SJCRH30 (cell line): ENCODE data around the gene CACNA1C. TPM values are rescaled to one million over a fixed set of nuclear protein-coding genes. Genes with fewer than 3 reads are reported as not detected.
A peak's percentile ranks its signal among the peaks of the same experiment; 100 is the strongest.

Experiments used
- DNase-seq, 2 experiments: peaks; one replicate each; pipeline ENCODE4 v3.0.0-alpha.2; 2015 to 2020
- H3K27ac ChIP-seq: fragments of 250-450 bp; sonication (Bioruptor Pico); 2 replicates; pipeline ENCODE4 v1.5.1; 2020; ENCODE audit warnings: mild to moderate bottlenecking, moderate library complexity
- H3K27me3 ChIP-seq: fragments of 250-450 bp; sonication (Bioruptor Pico); 2 replicates; pipeline ENCODE4 v1.5.1; 2020; ENCODE audit warnings: mild to moderate bottlenecking, moderate library complexity
- H3K36me3 ChIP-seq: fragments of 250-450 bp; sonication (Bioruptor Pico); 2 replicates; pipeline ENCODE4 v1.5.1; 2020; ENCODE audit warnings: mild to moderate bottlenecking, moderate library complexity
- H3K4me1 ChIP-seq: fragments of 250-450 bp; sonication (Bioruptor Pico); 2 replicates; pipeline ENCODE4 v1.5.1; 2020; ENCODE audit warnings: mild to moderate bottlenecking, moderate library complexity
- H3K4me3 ChIP-seq: fragments of 250-450 bp; sonication (Bioruptor Pico); 2 replicates; pipeline ENCODE4 v1.5.1; 2020; ENCODE audit warnings: mild to moderate bottlenecking, moderate library complexity
- H3K9me3 ChIP-seq: fragments of 250-450 bp; sonication (Bioruptor Pico); replicated peaks from 2 replicates; pipeline ENCODE4 v1.5.1; 2020; ENCODE audit warnings: mild to moderate bottlenecking, moderate library complexity
- total RNA-seq: library from RNA; depleted of rRNA; stranded (reverse); fragments of >200 nt; shearing (Covaris generic); gene quantifications from 2 replicates; pipeline ENCODE4 v1.2.3, GENCODE V29; 2014

Gene CACNA1C
- total RNA-seq, 1 experiment from 2014 or later: not detected

DNA sequence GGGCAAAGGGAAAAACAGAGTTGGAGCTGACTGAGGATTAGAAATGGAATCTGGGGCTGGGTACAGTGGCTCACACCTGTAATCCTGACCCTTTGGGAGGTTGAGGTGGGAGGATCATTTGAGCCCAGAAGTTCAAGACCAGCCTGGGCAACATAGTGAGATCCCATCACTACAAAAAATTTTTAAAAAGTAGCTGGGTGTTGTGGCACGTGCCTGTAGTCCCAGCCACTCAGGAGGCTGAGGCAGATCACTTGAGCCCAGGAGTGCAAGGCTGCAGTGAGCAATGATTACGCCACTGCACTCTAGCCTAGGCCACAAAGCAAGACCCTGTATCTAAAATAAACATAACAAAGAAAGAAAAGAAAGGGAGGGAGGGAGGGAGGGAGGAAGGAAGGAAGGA is 33.7 kb upstream of the CACNA1C start:
- no peaks in the 10 kb centered on the region for H3K4me1 ChIP-seq
- DNase-seq: no peak
- H3K27ac ChIP-seq: no peak overlapping the region
- H3K36me3 ChIP-seq: no peaks in the 10 kb centered on the region
- H3K9me3 ChIP-seq: no peaks in the 10 kb centered on the region
- peaks cover 14% of the 10 kb centered on the region; the same call in 1 of the 2 replicates for H3K27me3 ChIP-seq
- no peak overlapping the region for H3K4me3 ChIP-seq

- Histone ChIP-seq H3K4me3 (no peak overlapping the region), H3K27ac (no peak overlapping the region), H3K9me3 (no peaks in the 10 kb centered on the region), H3K4me1 (no peaks in the 10 kb centered on the region), H3K27me3 (peaks cover 13% of the 10 kb centered on the region; the same call in 1 of the 2 replicates), H3K36me3 (no peaks in the 10 kb centered on the region)
- DNase-seq: no peak
Observed at GRCh38 chr12:2020511-2020910, 32.3 kb upstream of the CACNA1C start.

DNA sequence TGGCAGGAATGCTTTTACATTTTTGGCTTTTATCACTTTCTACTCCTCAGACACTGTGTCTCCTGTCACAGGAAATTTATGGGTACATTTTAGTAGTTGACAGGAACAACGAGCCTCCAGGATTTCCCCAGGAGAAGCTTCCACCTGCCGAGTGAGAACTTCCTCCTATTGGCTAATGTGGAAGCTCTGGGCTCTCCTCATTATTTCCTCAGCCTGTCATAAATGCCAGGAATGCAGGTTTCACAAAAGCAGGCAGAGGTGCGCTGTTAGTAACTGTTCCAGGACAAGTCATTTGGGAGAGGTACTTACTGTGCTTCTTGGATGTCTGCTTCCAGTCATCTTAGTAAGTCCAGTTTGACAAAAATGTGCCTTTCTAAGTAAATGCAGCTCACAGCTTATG is 29.4 kb upstream of the CACNA1C start:
- Histone ChIP-seq H3K4me3 (no peak overlapping the region), H3K27me3 (peaks cover 16% of the 10 kb centered on the region; the same call in 1 of the 2 replicates), H3K4me1 (no peaks in the 10 kb centered on the region), H3K9me3 (no peaks in the 10 kb centered on the region), H3K27ac (no peak overlapping the region), H3K36me3 (no peaks in the 10 kb centered on the region)
- DNase-seq: no peak

- H3K36me3 ChIP-seq: no peaks in the 10 kb centered on the region
- H3K4me1 ChIP-seq: no peaks in the 10 kb centered on the region
- H3K27ac ChIP-seq: no peak overlapping the region
- H3K27me3 ChIP-seq: peaks cover 43% of the 10 kb centered on the region
- no peak overlapping the region for H3K4me3 ChIP-seq
- DNase-seq: no peak
- no peaks in the 10 kb centered on the region for H3K9me3 ChIP-seq
Observed at GRCh38 chr12:2027351-2027750, 25.4 kb upstream of the CACNA1C start.

DNA sequence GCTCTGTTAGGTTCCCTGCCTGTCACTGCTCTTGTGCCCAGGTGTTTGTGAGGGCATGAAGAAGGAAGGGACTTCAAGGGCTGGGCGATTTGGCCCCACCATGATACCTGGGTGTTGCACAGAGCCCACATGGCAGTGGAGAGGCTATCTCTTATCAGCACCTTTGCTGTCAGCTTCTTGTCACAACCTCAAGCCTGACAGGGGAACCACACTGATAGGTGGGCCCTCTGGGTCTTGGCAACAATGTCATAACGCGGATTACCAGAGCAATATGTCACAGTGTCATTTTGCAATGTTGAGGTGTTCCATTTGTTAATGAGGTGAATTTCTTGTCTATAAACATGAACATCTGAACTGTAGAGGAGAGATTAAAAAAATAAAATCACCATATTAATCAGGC is 22.9 kb upstream of the CACNA1C start:
- peaks cover 46% of the 10 kb centered on the region for H3K27me3 ChIP-seq
- DNase-seq: no peak
- H3K9me3 ChIP-seq: no peaks in the 10 kb centered on the region

DNA sequence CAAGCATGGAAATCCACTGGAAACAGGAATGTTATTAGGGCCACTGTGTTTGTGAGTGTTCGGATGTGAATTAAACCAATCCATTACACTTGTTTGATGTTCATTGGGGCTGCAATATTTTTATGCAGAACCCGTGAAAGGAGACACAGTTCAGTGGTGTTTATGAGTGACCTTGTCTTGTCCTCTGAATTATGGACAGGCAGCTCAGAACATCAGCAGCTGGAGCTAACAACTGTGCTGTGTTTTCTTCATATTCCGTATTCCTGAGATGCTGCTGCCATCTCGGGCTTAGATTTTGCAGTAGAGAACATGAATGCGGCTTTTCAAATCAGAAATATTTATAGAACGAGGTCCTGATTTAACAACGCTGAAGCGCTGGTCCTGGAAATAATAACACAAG is 20.3 kb upstream of the CACNA1C start:
- peaks cover 50% of the 10 kb centered on the region for H3K27me3 ChIP-seq
- no peak overlapping the region for H3K4me3 ChIP-seq
- no peak for DNase-seq
- H3K36me3 ChIP-seq: no peaks in the 10 kb centered on the region
- H3K27ac ChIP-seq: no peak overlapping the region
- H3K4me1 ChIP-seq: no peaks in the 10 kb centered on the region
- H3K9me3 ChIP-seq: no peaks in the 10 kb centered on the region

More for the DNA sequence above, 22.9 kb upstream of the CACNA1C start:
- H3K4me1 ChIP-seq: no peaks in the 10 kb centered on the region
- no peak overlapping the region for H3K27ac ChIP-seq
- H3K36me3 ChIP-seq: no peaks in the 10 kb centered on the region
- no peak overlapping the region for H3K4me3 ChIP-seq

DNA sequence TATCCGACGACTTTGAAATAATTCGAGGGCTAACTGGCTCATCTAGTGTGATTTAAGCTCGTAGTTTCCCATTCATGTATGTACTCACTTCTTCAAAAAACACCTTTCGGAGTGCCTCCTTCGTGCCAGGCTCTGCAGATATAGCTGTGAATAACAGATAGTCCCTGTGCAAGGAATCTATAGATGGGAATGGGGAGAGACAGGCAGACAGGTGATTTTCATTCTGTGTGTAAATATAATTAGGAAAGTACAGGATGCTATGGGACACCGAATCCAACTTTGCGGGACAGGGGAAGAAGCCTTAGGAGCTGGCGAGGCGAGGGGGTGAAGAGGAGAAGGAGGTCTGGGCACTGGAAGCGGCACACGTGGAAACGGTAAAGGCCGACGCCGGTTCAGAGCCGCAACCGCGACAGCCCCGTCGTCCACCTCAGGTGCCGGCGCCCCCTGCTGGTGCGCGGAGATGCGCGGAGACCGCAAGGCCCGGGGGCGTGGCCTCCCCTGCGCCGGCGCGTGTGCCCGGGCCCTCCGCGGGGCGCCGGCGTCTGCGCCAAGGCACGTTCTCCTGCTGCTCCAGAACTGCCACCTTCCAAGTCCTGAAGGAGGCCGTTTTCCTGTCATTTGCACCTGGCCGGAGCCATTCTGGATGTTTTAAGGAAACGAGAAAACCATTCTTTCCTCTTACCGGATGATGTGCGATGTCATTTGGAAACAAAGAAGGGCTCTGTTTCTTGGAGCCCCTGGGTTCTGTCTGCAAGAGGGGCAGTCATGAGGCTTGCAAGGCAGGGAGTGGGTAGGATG is 18.0 kb upstream of the CACNA1C start:
- peak; percentile 52 to 67 for DNase-seq
- no peaks in the 10 kb centered on the region for H3K9me3 ChIP-seq
- no peak overlapping the region for H3K27ac ChIP-seq
- peak overlapping the region; percentile 38 for H3K4me3 ChIP-seq
- H3K36me3 ChIP-seq: no peaks in the 10 kb centered on the region
- H3K4me1 ChIP-seq: no peaks in the 10 kb centered on the region
- peaks cover 40% of the 10 kb centered on the region; the same call in 1 of the 2 replicates for H3K27me3 ChIP-seq

DNA sequence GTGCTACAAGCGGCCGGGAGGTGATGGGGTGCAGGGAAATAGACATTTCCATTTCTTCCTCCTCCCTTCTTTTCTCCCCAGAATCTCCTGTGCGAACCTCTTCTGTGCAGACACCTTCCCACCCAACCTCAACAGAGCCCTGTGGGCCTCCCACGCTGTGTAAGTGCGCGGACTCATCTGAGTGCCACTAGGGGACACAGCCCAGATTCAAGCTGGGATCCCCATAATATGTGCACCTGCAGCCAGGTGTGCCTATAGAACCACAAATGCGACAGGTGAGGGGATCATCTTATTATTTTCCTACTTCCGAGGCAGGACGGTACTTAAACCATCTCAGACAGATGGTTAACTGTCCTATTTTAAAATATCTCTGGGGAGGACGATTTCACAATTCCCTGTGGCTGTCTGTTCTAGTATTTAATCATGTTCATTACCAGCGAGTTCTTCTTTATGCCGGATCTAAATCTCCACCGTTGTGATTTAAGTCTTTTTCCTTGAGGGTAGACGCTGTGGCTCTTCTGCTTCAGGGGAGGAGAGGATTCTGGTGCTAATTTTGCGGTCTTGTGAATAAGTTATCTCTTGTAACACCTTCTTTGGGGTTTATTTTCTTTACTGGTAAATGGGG is 17.2 kb upstream of the CACNA1C start:
- Histone ChIP-seq H3K27ac (no peak overlapping the region), H3K27me3 (peaks cover 34% of the 10 kb centered on the region; the same call in 1 of the 2 replicates), H3K4me3 (peak overlapping the region; percentile 38; the same call in 1 of the 2 replicates), H3K4me1 (no peaks in the 10 kb centered on the region), H3K9me3 (no peaks in the 10 kb centered on the region), H3K36me3 (no peaks in the 10 kb centered on the region)
- DNase-seq: no peak

GRCh38 chr12:2039034-2039433 is 13.8 kb upstream of the CACNA1C start:
- Histone ChIP-seq H3K4me3 (no peak overlapping the region), H3K4me1 (no peaks in the 10 kb centered on the region), H3K27ac (no peak overlapping the region), H3K9me3 (no peaks in the 10 kb centered on the region), H3K27me3 (peaks cover 17% of the 10 kb centered on the region; the same call in 1 of the 2 replicates), H3K36me3 (no peaks in the 10 kb centered on the region)
- DNase-seq: no peak

- Histone ChIP-seq H3K27me3 (no peaks in the 10 kb centered on the region), H3K4me1 (no peaks in the 10 kb centered on the region), H3K27ac (no peak overlapping the region), H3K4me3 (no peak overlapping the region), H3K36me3 (no peaks in the 10 kb centered on the region), H3K9me3 (no peaks in the 10 kb centered on the region)
- no peak for DNase-seq
Observed at GRCh38 chr12:2043054-2043453, 9.7 kb upstream of the CACNA1C start.

- Histone ChIP-seq H3K27me3 (0 out of 2 replicates have a peak, but pooled peaks cover 6% of the 10 kb centered on the region), H3K36me3 (no peaks in the 10 kb centered on the region), H3K9me3 (no peaks in the 10 kb centered on the region), H3K4me1 (no peaks in the 10 kb centered on the region), H3K27ac (no peak overlapping the region), H3K4me3 (no peak overlapping the region)
- DNase-seq: no peak
Observed at GRCh38 chr12:2044165-2044564, 8.6 kb upstream of the CACNA1C start.

GRCh38 chr12:2046957-2047356 is 5.8 kb upstream of the CACNA1C start:
- Histone ChIP-seq H3K27me3 (peaks cover 12% of the 10 kb centered on the region; the same call in 1 of the 2 replicates), H3K4me3 (no peak overlapping the region), H3K27ac (no peak overlapping the region), H3K36me3 (no peaks in the 10 kb centered on the region), H3K9me3 (no peaks in the 10 kb centered on the region), H3K4me1 (no peaks in the 10 kb centered on the region)
- DNase-seq: no peak

DNA sequence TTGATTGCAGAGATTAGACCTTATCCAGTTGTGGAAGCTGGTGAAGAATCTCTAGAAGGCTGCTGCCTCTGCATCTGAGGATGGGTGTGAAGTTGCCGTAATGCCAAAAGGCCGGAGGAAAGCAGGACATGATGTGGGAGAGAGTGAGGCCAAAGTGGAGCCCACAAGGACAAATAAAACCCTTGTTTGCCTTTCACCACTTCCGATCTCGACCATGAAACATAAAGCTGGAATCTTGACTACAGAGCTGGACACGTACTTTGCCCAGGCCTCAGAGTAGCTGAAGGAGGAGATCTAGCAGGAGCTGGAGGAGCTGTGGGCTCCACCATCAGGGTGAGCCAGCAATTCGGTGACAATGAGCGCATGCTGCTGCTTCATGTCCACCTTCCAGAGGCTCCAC is 5.0 kb upstream of the CACNA1C start:
- no peak for DNase-seq
- H3K9me3 ChIP-seq: no peaks in the 10 kb centered on the region
- peaks cover 12% of the 10 kb centered on the region; the same call in 1 of the 2 replicates for H3K27me3 ChIP-seq

DNA sequence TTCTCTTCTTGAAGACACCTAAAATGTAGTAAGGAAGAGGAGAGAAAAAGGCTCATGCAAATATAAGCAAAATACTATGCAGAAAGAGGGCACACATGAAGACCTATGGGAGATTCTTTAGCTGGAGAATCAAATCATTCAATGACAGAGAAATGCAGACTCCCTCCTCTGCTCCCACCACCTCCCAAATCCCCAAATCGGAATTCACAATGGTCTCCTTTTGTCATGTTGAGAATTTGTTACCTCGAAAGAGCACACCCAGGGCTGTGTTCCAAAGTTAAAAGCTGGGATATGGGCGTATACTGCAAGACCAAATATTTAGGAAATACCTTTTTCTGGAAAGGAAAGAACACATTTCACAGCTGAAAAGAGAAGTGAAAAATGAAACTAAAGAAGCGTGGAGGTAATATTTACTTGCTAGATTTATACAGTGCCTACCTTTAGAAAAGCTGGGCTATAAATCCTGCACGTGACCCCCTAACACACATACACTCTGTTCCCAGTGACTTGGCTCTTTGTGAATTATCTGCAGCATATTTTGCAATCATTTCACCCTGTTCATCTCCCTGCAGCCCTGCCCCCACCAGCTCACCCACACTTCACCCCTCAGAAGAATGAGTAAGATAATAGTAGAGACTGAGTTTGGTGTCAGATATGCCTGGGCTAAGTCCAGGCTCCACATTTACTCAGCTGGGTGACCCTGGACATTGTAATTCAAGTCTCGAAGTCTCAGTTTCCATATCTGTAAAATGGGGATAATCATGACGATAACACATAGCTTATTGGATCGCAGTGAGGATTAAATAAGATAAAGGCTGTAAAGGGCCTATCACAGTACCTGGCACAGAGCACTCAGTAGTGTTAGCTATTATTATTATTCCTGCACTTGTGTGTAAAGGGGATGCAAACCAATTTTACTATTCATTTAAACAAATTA is 2.9 kb upstream of the CACNA1C start:
- Histone ChIP-seq H3K9me3 (no peaks in the 10 kb centered on the region), H3K27me3 (peaks cover 12% of the 10 kb centered on the region; the same call in 1 of the 2 replicates)

More for the DNA sequence above, 5.0 kb upstream of the CACNA1C start:
- no peak overlapping the region for H3K4me3 ChIP-seq
- no peaks in the 10 kb centered on the region for H3K4me1 ChIP-seq
- H3K36me3 ChIP-seq: no peaks in the 10 kb centered on the region
- no peak overlapping the region for H3K27ac ChIP-seq

More for the DNA sequence above, 2.9 kb upstream of the CACNA1C start:
- no peak for DNase-seq
- no peaks in the 10 kb centered on the region for H3K36me3 ChIP-seq
- H3K4me1 ChIP-seq: no peaks in the 10 kb centered on the region
- no peak overlapping the region for H3K27ac ChIP-seq
- H3K4me3 ChIP-seq: no peak overlapping the region
